Thyroid gland (tissue), 4 donors: ENCODE measurements around the gene ARPC2. TPM values are rescaled to one million over a fixed set of nuclear protein-coding genes. Genes with fewer than 3 reads are reported as not detected.
"Not testable (repeated sequence)": the region's sequence is repeated elsewhere in the genome, so short reads cannot be mapped to it uniquely, and the experiment has no call there.

Experiments
- DNase-seq, 2 donors: peaks; one replicate each; pipeline ENCODE4 v3.0.0-alpha.2; 2019
- H3K27ac ChIP-seq, 3 donors: fragments of 200-600 bp; sonication (generic); 1 replicate in 2 of 3; 2 replicates in 1 of 3; pipeline ENCODE4 v1.5.1; 2016 to 2019; ENCODE audit warnings: mild to moderate bottlenecking in 1 of 3, moderate library complexity in 1 of 3
- H3K27me3 ChIP-seq: fragments of 200-600 bp; sonication (generic); one replicate; pipeline ENCODE4 v1.5.1; 2019
- H3K36me3 ChIP-seq, 2 donors: fragments of 200-600 bp; sonication (generic); one replicate each; pipeline ENCODE4 v1.5.1; 2016 to 2019
- H3K4me1 ChIP-seq, 2 donors: fragments of 200-600 bp; sonication (generic); one replicate each; pipeline ENCODE4 v1.5.1; 2017 to 2019
- H3K4me3 ChIP-seq, 3 donors: fragments of 200-600 bp; sonication (generic); replicated peaks in 1 of 3; 1 replicate in 2 of 3; 2 replicates in 1 of 3; pipeline ENCODE4 v1.5.1; 2016; ENCODE audit warnings: mild to moderate bottlenecking in 1 of 3
- H3K9me3 ChIP-seq: fragments of 200-600 bp; sonication (generic); one replicate; pipeline ENCODE4 v1.5.1; 2017
- CTCF ChIP-seq, 6 experiments: fragments of 200-600 bp in 3 of 6; fragments of 450-650 bp in 3 of 6; sonication (generic) in 3 of 6; IDR thresholded peaks; one replicate each; pipeline ENCODE4 v1.5.1; 2016 to 2019; ENCODE audit warnings: antibody characterized with exemption in 6 of 6, mild to moderate bottlenecking in 2 of 6, inconsistent platforms in 1 of 6, moderate library complexity in 1 of 6
- POLR2A ChIP-seq, 2 donors: fragments of 450-650 bp; IDR thresholded peaks; one replicate each; pipeline ENCODE4 v1.6.1; 2017; ENCODE audit warnings: antibody characterized with exemption in 2 of 2, mild to moderate bottlenecking in 2 of 2, moderate library complexity in 1 of 2
- WGBS, 2 donors: methylation state at CpG; one replicate each; pipeline ENCODE4 v1.1.5; 2017; 5-methylcytosine and 5-hydroxymethylcytosine counted together
- intact Hi-C: fragments of 100-400 bp; cut with DNase I; formaldehyde crosslinking; loops from one replicate; pipeline ENCODE4 v1.15.1; 2023
- total RNA-seq, 4 donors: library from RNA; depleted of rRNA; stranded (reverse); fragments of >200 nt; gene quantifications; one replicate each; pipeline ENCODE4 v1.2.3, GENCODE V29; 2016

ARPC2 gene
- 100 to 1,000 TPM; 157 to 219 (median 170) TPM for total RNA-seq

GRCh38 chr2:218216674-218217359 is at the start of gene ARPC2:
Gene ARPC2, plus strand, starts transcription at chr2:218217189. Its CDS starts 282 bp downstream, at chr2:218217471.
- peak within 1 kb of the TSS; percentile 82 to 95 (median 91) for H3K27ac ChIP-seq
- no peaks in the 10 kb centered on the region for H3K36me3 ChIP-seq
- TF ChIP-seq POLR2A (IDR thresholded peaks at IDR 0.05) (peak in 1 of 2 donors; percentile 92), CTCF (IDR thresholded peaks at IDR 0.05) (peak in 4 of 6 experiments; percentile 17 to 42 (median 26))
- 1 to 2% methylated on average over 18 to 26 of the region's 60 CpGs for whole genome bisulfite sequencing, 2 donors
- peaks cover 30 to 40% of the 10 kb centered on the region in 2 donors for H3K4me1 ChIP-seq
- DNase-seq: peak; percentile 93 to 95
- peak within 1 kb of the TSS; percentile 86 to 99 (median 95) for H3K4me3 ChIP-seq
- H3K27me3 ChIP-seq: no peaks in the 10 kb centered on the region
- H3K9me3 ChIP-seq: no peaks in the 10 kb centered on the region
- intact Hi-C loops: loop anchor here (10.0 kb wide), 1 partner anchor 48 kb away; the partner anchor contains the start of gene GPBAR1

- Histone ChIP-seq H3K27me3 (no peaks in the 10 kb centered on the region), H3K9me3 (no peaks in the 10 kb centered on the region), H3K4me3 (no peak overlapping the region), H3K36me3 (no peaks in the 10 kb centered on the region), H3K4me1 (no peaks in the 10 kb centered on the region), H3K27ac (no peak overlapping the region)
- DNase-seq: no peak
- WGBS, 2 donors: 69 to 84% methylated on average over 1 of the region's 1 CpG
- TF ChIP-seq CTCF (IDR thresholded peaks at IDR 0.05) (no peak), POLR2A (IDR thresholded peaks at IDR 0.05) (no peak)
- intact Hi-C loops: no loop called here
Observed at GRCh38 chr2:218168016-218168415, 49.0 kb upstream of the ARPC2 start.

- Histone ChIP-seq H3K4me1 (no peaks in the 10 kb centered on the region), H3K4me3 (no peak overlapping the region), H3K27me3 (no peaks in the 10 kb centered on the region), H3K9me3 (no peaks in the 10 kb centered on the region), H3K36me3 (no peaks in the 10 kb centered on the region), H3K27ac (no peak overlapping the region)
- 44 to 49% methylated on average over 9 of the region's 9 CpGs for WGBS, 2 donors
- intact Hi-C loops: no loop called here
- TF ChIP-seq CTCF (IDR thresholded peaks at IDR 0.05): peak in 5 of 6 experiments; percentile 38 to 76 (median 41)
- no peak for TF ChIP-seq POLR2A (IDR thresholded peaks at IDR 0.05)
- DNase-seq: peak; percentile 53 to 59
Observed at GRCh38 chr2:218168635-218169462, 48.1 kb upstream of the ARPC2 start.

GRCh38 chr2:218169757-218170546 is 47.0 kb upstream of the ARPC2 start:
- no peak overlapping the region for H3K4me3 ChIP-seq
- no peaks in the 10 kb centered on the region for H3K27me3 ChIP-seq
- WGBS, 2 donors: 76 to 83% methylated on average over 5 of the region's 5 CpGs
- no peaks in the 10 kb centered on the region for H3K9me3 ChIP-seq
- no peaks in the 10 kb centered on the region for H3K36me3 ChIP-seq
- TF ChIP-seq CTCF (IDR thresholded peaks at IDR 0.05) (no peak), POLR2A (IDR thresholded peaks at IDR 0.05) (no peak)
- H3K27ac ChIP-seq: no peak overlapping the region
- no peak for DNase-seq
- no peaks in the 10 kb centered on the region for H3K4me1 ChIP-seq
- intact Hi-C loops: no loop called here

- not testable (repeated sequence) for H3K36me3 ChIP-seq, DNase-seq
- WGBS, 2 donors: 90 to 92% methylated on average over 3 of the region's 3 CpGs
Observed at GRCh38 chr2:218171744-218172143, 45.2 kb upstream of the ARPC2 start.

More at GRCh38 chr2:218171744-218172143, 45.2 kb upstream of the ARPC2 start:
- H3K9me3 ChIP-seq, H3K4me1 ChIP-seq, H3K27me3 ChIP-seq, H3K27ac ChIP-seq, H3K4me3 ChIP-seq, intact Hi-C loops: not testable (repeated sequence)
